Prostate gland (tissue), 2 donors: ENCODE results near the gene UTP11. TPM values are rescaled to one million over a fixed set of nuclear protein-coding genes. Genes with fewer than 3 reads are reported as not detected.

Experiments used
- DNase-seq: peaks from one replicate; pipeline ENCODE4 v3.0.0-alpha.2; 2019; ENCODE audit warnings: low spot score
- H3K27ac ChIP-seq, 2 donors: fragments of 200-600 bp; sonication (generic); 2 replicates each; pipeline ENCODE4 v1.5.1; 2017 to 2019
- H3K27me3 ChIP-seq: fragments of 200-600 bp; sonication (generic); replicated peaks from 2 replicates; pipeline ENCODE4 v1.5.1; 2019; ENCODE audit not compliant: insufficient read depth
- H3K36me3 ChIP-seq, 2 donors: fragments of 200-600 bp; sonication (generic); 1 replicate in 1 of 2; 2 replicates in 1 of 2; pipeline versions ENCODE4 v1.5.1 to v1.8.1; 2017 to 2019
- H3K4me1 ChIP-seq: fragments of 200-600 bp; sonication (generic); replicated peaks from 2 replicates; pipeline ENCODE4 v1.5.1; 2019
- H3K4me3 ChIP-seq, 2 donors: fragments of 200-600 bp; sonication (generic); 2 replicates each; pipeline ENCODE4 v1.5.1; 2017 to 2019
- H3K9me3 ChIP-seq: fragments of 200-600 bp; sonication (generic); 2 replicates; pipeline ENCODE4 v1.5.1; 2017
- CTCF ChIP-seq, 4 experiments: fragments of 200-600 bp in 2 of 4; fragments of 450-650 bp in 2 of 4; sonication (generic) in 2 of 4; IDR thresholded peaks; 1 replicate in 3 of 4; 2 replicates in 1 of 4; pipeline ENCODE4 v1.5.1; 2016 to 2019; ENCODE audit warnings: antibody characterized with exemption in 4 of 4, mild to moderate bottlenecking in 2 of 4, moderate library complexity in 2 of 4
- POLR2A ChIP-seq: fragments of 450-650 bp; IDR thresholded peaks from one replicate; pipeline ENCODE4 v1.6.1; 2016; ENCODE audit warnings: antibody characterized with exemption, mild to moderate bottlenecking
- POLR2AphosphoS5 ChIP-seq: sonication (generic); formaldehyde crosslinking; IDR thresholded peaks from one replicate; pipeline ENCODE4 v1.6.1; 2017; ENCODE audit warnings: antibody characterized with exemption
- WGBS: methylation state at CpG from one replicate; pipeline ENCODE4 v1.1.5; 2018; 5-methylcytosine and 5-hydroxymethylcytosine counted together
- intact Hi-C: fragments of 100-400 bp; cut with DNase I; formaldehyde crosslinking; loops from one replicate; pipeline ENCODE4 v1.14.2; 2022
- total RNA-seq, 2 donors: library from RNA; depleted of rRNA; stranded (reverse); fragments of >200 nt; gene quantifications; one replicate each; pipeline ENCODE4 v1.1.0, GENCODE V29; 2016

UTP11 gene
- total RNA-seq, 2 donors from 2014 or later = 26.9 to 36.5 TPM

- Histone ChIP-seq H3K4me1 (peaks cover 11% of the 10 kb centered on the region), H3K27ac (no peak overlapping the region), H3K9me3 (no peaks in the 10 kb centered on the region), H3K4me3 (no peak overlapping the region), H3K36me3 (no peaks in the 10 kb centered on the region), H3K27me3 (no peaks in the 10 kb centered on the region)
- no peak for TF ChIP-seq CTCF (IDR thresholded peaks at IDR 0.05)
- no peak for TF ChIP-seq POLR2A
- no peak for TF ChIP-seq POLR2AphosphoS5
- DNase-seq = no peak
- WGBS = 76% methylated on average over 6 of the region's 6 CpGs
- intact Hi-C loops = no loop called here
Measured at GRCh38 chr1:38009841-38010180, 2.7 kb upstream of the UTP11 start.

DNA sequence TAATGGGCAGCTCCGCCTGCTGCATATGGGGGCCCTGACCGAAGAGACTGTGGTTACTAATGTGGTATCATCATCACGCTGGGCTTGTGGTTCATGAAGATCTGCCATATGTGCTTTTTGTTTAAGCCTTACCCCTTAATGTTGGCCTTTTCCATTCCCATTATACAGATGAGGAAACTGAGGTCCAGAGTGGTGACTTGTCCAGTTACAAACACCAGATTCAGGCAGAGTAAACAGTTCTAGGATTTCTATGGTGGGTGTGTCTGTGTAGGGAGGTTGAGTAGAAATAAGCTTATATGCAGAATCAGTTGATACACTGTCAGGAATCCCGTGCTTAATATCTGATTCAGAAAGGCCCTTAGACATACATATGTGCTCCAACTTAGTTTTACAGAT is 691 bp downstream of the UTP11 start:
- no peaks in the 10 kb centered on the region for H3K27me3 ChIP-seq
- intact Hi-C loops = no loop called here
- TF ChIP-seq POLR2AphosphoS5 = no peak
- TF ChIP-seq CTCF (IDR thresholded peaks at IDR 0.05) = no peak
- no peak for TF ChIP-seq POLR2A
- peak overlapping the region; percentile 80 to 89 for H3K27ac ChIP-seq
- H3K36me3 ChIP-seq = peaks cover 0 to 5% of the 10 kb centered on the region in 2 donors
- H3K4me3 ChIP-seq = peak overlapping the region; percentile 68 to 69
- peaks cover 11% of the 10 kb centered on the region for H3K4me1 ChIP-seq
- H3K9me3 ChIP-seq = no peaks in the 10 kb centered on the region
- 13% methylated on average over 4 of the region's 4 CpGs for WGBS
- DNase-seq = no peak

DNA sequence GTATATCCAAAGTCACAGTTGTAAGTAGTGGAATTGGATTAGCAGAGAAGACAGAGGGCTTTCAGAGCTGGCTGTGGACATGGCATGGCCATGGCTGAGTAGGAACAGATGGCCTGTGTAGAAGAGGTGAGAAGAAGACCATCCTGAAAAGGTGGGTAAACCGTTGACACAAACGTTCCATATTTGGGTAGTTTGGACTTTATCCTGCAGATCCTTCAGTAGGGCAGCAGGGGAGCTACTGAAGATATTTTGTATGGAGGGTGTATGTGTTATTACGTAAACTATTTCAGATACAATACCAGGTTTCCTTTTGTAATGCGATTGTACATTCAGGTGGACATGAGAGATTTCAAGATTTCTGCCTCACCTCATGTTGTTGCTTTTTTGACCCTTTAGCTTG is 1.6 kb downstream of the UTP11 start:
- H3K27ac ChIP-seq = no peak overlapping the region
- no peaks in the 10 kb centered on the region for H3K27me3 ChIP-seq
- H3K4me1 ChIP-seq = peaks cover 11% of the 10 kb centered on the region
- H3K9me3 ChIP-seq = no peaks in the 10 kb centered on the region
- no peak for DNase-seq
- H3K36me3 ChIP-seq = peaks cover 0 to 5% of the 10 kb centered on the region in 2 donors
- 56% methylated on average over 4 of the region's 4 CpGs for WGBS
- intact Hi-C loops = no loop called here
- no peak overlapping the region for H3K4me3 ChIP-seq
- TF ChIP-seq CTCF (IDR thresholded peaks at IDR 0.05) = no peak
- TF ChIP-seq POLR2AphosphoS5 = no peak
- TF ChIP-seq POLR2A = no peak

- 88% methylated on average over 11 of the region's 11 CpGs for WGBS
- Histone ChIP-seq H3K4me1 (peaks cover 11% of the 10 kb centered on the region), H3K27ac (peak overlapping the region in 1 of 2 donors; percentile 34), H3K4me3 (no peak overlapping the region), H3K27me3 (no peaks in the 10 kb centered on the region), H3K36me3 (peaks cover 1 to 5% of the 10 kb centered on the region in 2 donors), H3K9me3 (no peaks in the 10 kb centered on the region)
- intact Hi-C loops = no loop called here
- no peak for TF ChIP-seq POLR2A
- no peak for TF ChIP-seq CTCF (IDR thresholded peaks at IDR 0.05)
- TF ChIP-seq POLR2AphosphoS5 = no peak
- no peak for DNase-seq
Measured at GRCh38 chr1:38014724-38015424, 2.3 kb downstream of the UTP11 start.
